Chondrocyte (in vitro differentiated cells): Measurements from ENCODE around the gene LEPR. TPM values are rescaled to one million over a fixed set of nuclear protein-coding genes. Genes with fewer than 3 reads are reported as not detected.

Experiments
- DNase-seq: peaks from one replicate; pipeline ENCODE4 v3.0.0; 2021; ENCODE audit warnings: mixed read lengths, low spot score
- H3K27ac Mint-ChIP-seq: one replicate; pipeline ENCODE4 v1.8.0; 2021; ENCODE audit warnings: mild to moderate bottlenecking, moderate library complexity, mixed read lengths; ENCODE audit not compliant: unreplicated experiment
- H3K27me3 Mint-ChIP-seq: 2 replicates; pipeline ENCODE4 v1.8.0; 2021; ENCODE audit warnings: low read depth, mixed read lengths
- H3K36me3 Mint-ChIP-seq: 2 replicates; pipeline ENCODE4 v1.8.0; 2021; ENCODE audit warnings: low read depth, mixed read lengths
- H3K4me1 Mint-ChIP-seq: 2 replicates; pipeline ENCODE4 v1.8.0; 2021; ENCODE audit warnings: low read depth, mild to moderate bottlenecking, mixed read lengths
- H3K4me3 Mint-ChIP-seq: one replicate; pipeline ENCODE4 v1.8.0; 2021; ENCODE audit warnings: mild to moderate bottlenecking, moderate library complexity, mixed read lengths; ENCODE audit not compliant: unreplicated experiment
- H3K9me3 Mint-ChIP-seq: 2 replicates; pipeline ENCODE4 v1.8.0; 2021; ENCODE audit warnings: low read depth, mixed read lengths
- total RNA-seq: library from RNA; stranded (reverse); gene quantifications from 3 replicates; pipeline ENCODE4 v1.2.1, GENCODE V29; 2021
- TF ChIP-seq, protein P1 (sequence below): fragments of 200-600 bp; sonication (generic); IDR thresholded peaks from 2 replicates; pipeline ENCODE4 v1.5.0; 2021; ENCODE audit warnings: antibody characterized with exemption, mild to moderate bottlenecking, moderate library complexity

The LEPR gene
- total RNA-seq, 1 donor from 2014 or later = 5.8 TPM

DNA sequence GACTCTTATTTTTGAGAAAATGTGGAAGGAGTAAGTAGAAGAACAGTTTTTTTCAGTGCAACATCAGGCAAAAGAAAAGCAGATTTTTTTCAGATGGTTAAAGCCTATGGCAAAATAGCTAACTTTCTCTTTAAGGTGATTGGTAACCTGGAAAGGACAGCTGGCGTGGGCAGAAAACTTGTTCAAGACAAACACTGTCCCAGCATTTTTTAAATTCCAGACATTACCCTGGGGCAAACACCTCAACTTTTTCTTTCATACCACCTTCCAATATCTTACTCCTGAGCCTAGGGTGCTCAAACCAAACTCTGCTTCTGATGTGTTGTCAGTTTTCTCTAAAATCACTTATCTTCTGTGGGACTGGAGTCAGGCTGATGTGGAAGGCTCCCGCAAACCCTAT lies 2.7 kb upstream of the LEPR start:
- H3K27ac Mint-ChIP-seq = peak overlapping the region; percentile 46
- DNase-seq = no peak
- peaks cover 38% of the 10 kb centered on the region for H3K4me1 Mint-ChIP-seq
- peaks cover 5% of the 10 kb centered on the region for H3K36me3 Mint-ChIP-seq
- H3K9me3 Mint-ChIP-seq = no peaks in the 10 kb centered on the region
- no peaks in the 10 kb centered on the region for H3K27me3 Mint-ChIP-seq
- no peak overlapping the region for H3K4me3 Mint-ChIP-seq
- TF ChIP-seq, protein P1, sequence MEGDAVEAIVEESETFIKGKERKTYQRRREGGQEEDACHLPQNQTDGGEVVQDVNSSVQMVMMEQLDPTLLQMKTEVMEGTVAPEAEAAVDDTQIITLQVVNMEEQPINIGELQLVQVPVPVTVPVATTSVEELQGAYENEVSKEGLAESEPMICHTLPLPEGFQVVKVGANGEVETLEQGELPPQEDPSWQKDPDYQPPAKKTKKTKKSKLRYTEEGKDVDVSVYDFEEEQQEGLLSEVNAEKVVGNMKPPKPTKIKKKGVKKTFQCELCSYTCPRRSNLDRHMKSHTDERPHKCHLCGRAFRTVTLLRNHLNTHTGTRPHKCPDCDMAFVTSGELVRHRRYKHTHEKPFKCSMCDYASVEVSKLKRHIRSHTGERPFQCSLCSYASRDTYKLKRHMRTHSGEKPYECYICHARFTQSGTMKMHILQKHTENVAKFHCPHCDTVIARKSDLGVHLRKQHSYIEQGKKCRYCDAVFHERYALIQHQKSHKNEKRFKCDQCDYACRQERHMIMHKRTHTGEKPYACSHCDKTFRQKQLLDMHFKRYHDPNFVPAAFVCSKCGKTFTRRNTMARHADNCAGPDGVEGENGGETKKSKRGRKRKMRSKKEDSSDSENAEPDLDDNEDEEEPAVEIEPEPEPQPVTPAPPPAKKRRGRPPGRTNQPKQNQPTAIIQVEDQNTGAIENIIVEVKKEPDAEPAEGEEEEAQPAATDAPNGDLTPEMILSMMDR = no peak

DNA sequence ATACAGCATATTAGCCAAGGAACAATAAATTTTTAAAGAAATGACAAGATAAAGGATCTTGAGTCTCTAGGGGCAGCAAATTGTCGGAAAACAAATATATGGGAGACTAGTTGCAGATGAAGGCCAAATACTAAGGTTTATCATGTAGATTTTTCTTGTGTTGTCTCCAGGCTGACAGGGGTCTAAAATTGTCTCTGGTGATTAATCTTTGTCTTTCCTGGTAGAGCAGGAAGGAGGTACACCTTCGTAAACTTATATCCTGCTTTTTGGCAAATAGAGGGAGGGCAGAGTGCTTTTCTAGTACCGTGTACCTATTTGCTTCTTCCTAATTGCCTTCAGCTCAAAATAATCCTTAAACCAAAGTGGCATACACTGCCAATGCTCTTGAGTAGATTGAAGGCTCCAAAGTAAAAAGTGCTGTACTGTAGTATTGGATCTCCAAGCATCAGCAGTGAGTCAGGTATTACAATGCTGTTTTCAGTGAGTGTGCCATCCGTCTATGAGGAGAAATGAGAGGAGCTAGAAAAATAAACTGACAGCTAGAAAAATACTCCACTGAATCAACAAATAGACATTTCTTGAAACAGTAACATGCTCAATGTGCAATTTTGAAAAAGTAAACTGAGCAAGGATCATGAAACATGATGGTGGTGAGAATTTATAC lies 1.8 kb upstream of the LEPR start:
- Mint-ChIP-seq H3K4me3 (no peak overlapping the region), H3K9me3 (no peaks in the 10 kb centered on the region), H3K27me3 (no peaks in the 10 kb centered on the region), H3K27ac (peak overlapping the region; percentile 99), H3K4me1 (peaks cover 34% of the 10 kb centered on the region), H3K36me3 (peaks cover 2% of the 10 kb centered on the region)
- DNase-seq = no peak
- TF ChIP-seq, protein P1 = no peak

GRCh38 chr1:65419681-65420589 lies 533 bp upstream of the LEPR start:
- H3K4me3 Mint-ChIP-seq = no peak overlapping the region

DNA sequence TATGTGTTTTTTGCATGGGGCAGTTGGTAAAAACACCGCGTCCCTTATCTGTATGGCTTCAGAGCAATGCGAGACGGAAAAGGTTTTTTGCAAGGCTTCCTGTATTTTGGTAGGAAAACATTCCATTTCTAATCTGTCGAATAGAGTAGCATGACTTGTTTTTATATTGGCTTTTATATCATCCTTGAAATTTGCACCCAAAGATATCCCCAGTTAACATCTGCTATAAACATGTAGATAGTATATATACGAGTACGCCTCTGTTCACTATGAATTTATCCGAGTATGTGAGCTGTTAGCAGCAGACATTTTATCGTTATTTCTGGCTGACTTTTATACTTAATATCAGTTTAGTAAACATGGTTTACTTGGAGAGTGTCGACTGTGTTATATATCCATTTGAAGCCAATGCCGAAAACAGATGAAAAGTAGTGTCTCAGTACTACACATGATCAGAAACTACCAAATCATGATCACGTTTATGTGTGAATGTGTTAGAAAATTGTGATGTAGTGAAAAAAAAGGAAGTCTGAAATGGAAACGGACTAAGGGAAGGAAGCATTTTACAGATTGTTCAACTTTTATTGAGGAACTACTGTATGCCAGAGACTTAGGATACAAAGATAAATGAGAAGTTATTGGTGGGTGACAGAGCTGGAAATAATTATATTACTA lies 1.0 kb downstream of the LEPR start:
- peaks cover 10% of the 10 kb centered on the region for H3K36me3 Mint-ChIP-seq
- TF ChIP-seq, protein P1 = no peak
- no peak overlapping the region for H3K27ac Mint-ChIP-seq
- H3K4me1 Mint-ChIP-seq = peaks cover 48% of the 10 kb centered on the region
- no peaks in the 10 kb centered on the region for H3K27me3 Mint-ChIP-seq
- no peak overlapping the region for H3K4me3 Mint-ChIP-seq
- H3K9me3 Mint-ChIP-seq = no peaks in the 10 kb centered on the region
- DNase-seq = no peak

More at GRCh38 chr1:65419681-65420589, 533 bp upstream of the LEPR start:
- Mint-ChIP-seq H3K9me3 (no peaks in the 10 kb centered on the region), H3K27me3 (no peaks in the 10 kb centered on the region), H3K36me3 (no peaks in the 10 kb centered on the region), H3K4me1 (peaks cover 35% of the 10 kb centered on the region), H3K27ac (peak overlapping the region; percentile 99)
- DNase-seq = peak; percentile 99
- TF ChIP-seq, protein P1 = no peak
